ENCODE results near the gene WBP2. TPM values are rescaled to one million over a fixed set of nuclear protein-coding genes. Genes with fewer than 3 reads are reported as not detected.

The WBP2 gene
- total and polyA plus RNA-seq, 2 of the 13 experiments (the other 11 are each of a cell fraction or from before 2014, with no cell fraction given): 29.2 to 29.5 TPM

- peak; percentile 37; the same call in 1 of the 2 replicates for TF ChIP-seq ZNF281 (CRISPR knock-in tag; IDR thresholded peaks at IDR 0.05; ENCODE audit: borderline replicate concordance)
- TF ChIP-seq AFF4 (CRISPR knock-in tag; IDR thresholded peaks at IDR 0.05): no peak
- TF ChIP-seq KAT7 (CRISPR knock-in tag; IDR thresholded peaks at IDR 0.05; ENCODE audit: borderline replicate concordance): peak; percentile 16; the same call in 1 of the 2 replicates
- TF ChIP-seq NFKBIZ (CRISPR knock-in tag; IDR thresholded peaks at IDR 0.05): peak; percentile 81; the same call in 1 of the 2 replicates
- TF ChIP-seq TRIM24 (CRISPR knock-in tag; IDR thresholded peaks at IDR 0.05): no peak
- TF ChIP-seq ZNF251 (CRISPR knock-in tag; IDR thresholded peaks at IDR 0.05): peak; percentile 87; the same call in 1 of the 2 replicates
- TF ChIP-seq ZBTB34 (CRISPR knock-in tag; IDR thresholded peaks at IDR 0.05): peak; percentile 99
- peak; percentile 77; the same call in 1 of the 2 replicates for TF ChIP-seq ZNF225 (CRISPR knock-in tag; IDR thresholded peaks at IDR 0.05)
- peak; percentile 29 for TF ChIP-seq PHF5A (CRISPR knock-in tag; IDR thresholded peaks at IDR 0.05; ENCODE audit: low read depth, unreplicated experiment)
- TF ChIP-seq ZNF749 (CRISPR knock-in tag; IDR thresholded peaks at IDR 0.05; ENCODE audit: borderline replicate concordance): peak; percentile 83; the same call in 1 of the 2 replicates
- TF ChIP-seq TOPORS (CRISPR knock-in tag; IDR thresholded peaks at IDR 0.05): 0 out of 2 replicates have a peak, but pooled peaks have one; percentile 30
- peak; percentile 63 for TF ChIP-seq MTA1 (CRISPR knock-in tag; IDR thresholded peaks at IDR 0.05; ENCODE audit: borderline replicate concordance)
- peak; percentile 95 for TF ChIP-seq RCOR2 (CRISPR knock-in tag; IDR thresholded peaks at IDR 0.05)
- TF ChIP-seq ZNF253 (CRISPR knock-in tag; IDR thresholded peaks at IDR 0.05; ENCODE audit: borderline replicate concordance): no peak; the same call in 1 of the 2 replicates
Measured at GRCh38 chr17:75869282-75870141, 14.4 kb upstream of the WBP2 start (continued).

Data from HepG2 (cell line).